Measurements from ENCODE around the gene BCAR3. TPM values are rescaled to one million over a fixed set of nuclear protein-coding genes. Genes with fewer than 3 reads are reported as not detected.

Gene BCAR3
- total RNA-seq, 2 experiments from 2014 or later: 0.42 to 0.55 TPM

DNA sequence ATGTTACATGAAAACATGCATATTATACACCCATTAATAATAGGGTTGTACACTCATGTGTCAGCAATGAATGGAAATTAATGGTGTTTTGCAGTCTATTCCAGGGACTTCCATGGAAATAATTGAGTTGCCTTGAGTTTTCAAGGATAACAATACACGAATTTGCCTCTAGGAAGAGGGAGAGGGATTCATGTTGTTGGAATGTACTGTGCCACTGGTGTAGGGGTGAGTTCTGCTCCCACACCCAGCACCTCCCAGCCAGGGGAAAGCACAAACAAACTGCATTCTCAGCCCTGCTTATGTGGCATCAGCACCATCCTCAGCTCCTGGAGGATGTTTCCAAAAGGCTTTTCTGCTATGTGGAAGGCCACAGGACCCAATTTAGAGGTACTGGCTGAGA is 57.8 kb downstream of the BCAR3 start:
- no peaks in the 10 kb centered on the region for H3K27me3 Mint-ChIP-seq (ENCODE audit: low read depth)
- H3K36me3 Mint-ChIP-seq (ENCODE audit: low read depth): no peaks in the 10 kb centered on the region
- no peak for DNase-seq
- H3K4me3 Mint-ChIP-seq: no peak overlapping the region
- CTCF ChIA-PET: interaction anchor here (0.9 to 3.1 kb wide), 2 partner anchors 187 to 190 kb away, joined by 4 to 17 read pairs; no protein-coding TSS in a partner anchor
- intact Hi-C loops (cut with micrococcal nuclease): no loop called here
- H3K9me3 Mint-ChIP-seq: no peaks in the 10 kb centered on the region
- H3K4me1 Mint-ChIP-seq (ENCODE audit: low read depth): no peaks in the 10 kb centered on the region
- H3K27ac Mint-ChIP-seq: no peak overlapping the region

DNA sequence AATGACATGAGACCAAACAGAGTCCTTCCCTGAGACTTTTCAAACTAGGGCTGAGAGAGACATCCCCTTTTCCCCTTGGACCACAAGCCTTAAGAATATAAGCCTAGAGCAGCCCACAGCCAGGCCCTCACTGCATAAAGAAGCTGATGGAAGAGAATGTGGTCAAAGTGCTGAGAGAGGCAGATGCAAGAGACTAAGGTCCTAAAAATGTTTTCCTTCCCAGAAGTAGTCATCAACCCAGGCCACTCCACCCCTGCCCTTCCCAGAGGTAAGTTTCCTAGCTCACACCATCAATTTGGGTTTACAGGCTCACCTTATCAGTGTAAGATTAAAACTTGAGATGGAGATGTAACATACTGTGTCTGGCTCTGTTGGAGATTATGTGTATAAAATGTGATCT is 58.2 kb downstream of the BCAR3 start:
- Mint-ChIP-seq H3K4me1 (ENCODE audit: low read depth) (no peaks in the 10 kb centered on the region), H3K27ac (no peak overlapping the region), H3K9me3 (no peaks in the 10 kb centered on the region), H3K36me3 (ENCODE audit: low read depth) (no peaks in the 10 kb centered on the region), H3K4me3 (no peak overlapping the region), H3K27me3 (ENCODE audit: low read depth) (no peaks in the 10 kb centered on the region)
- CTCF ChIA-PET: interaction anchor here (0.9 kb wide), 1 partner anchor 186 kb away, joined by 4 read pairs; no protein-coding TSS in a partner anchor
- intact Hi-C loops (cut with micrococcal nuclease): no loop called here
- DNase-seq: no peak

- no peak overlapping the region for H3K4me3 Mint-ChIP-seq
- H3K27me3 Mint-ChIP-seq (ENCODE audit: low read depth): no peaks in the 10 kb centered on the region
- DNase-seq: no peak
- H3K4me1 Mint-ChIP-seq (ENCODE audit: low read depth): peaks cover 2% of the 10 kb centered on the region
- CTCF ChIA-PET: interaction anchor here (0.9 to 3.2 kb wide), 4 partner anchors 9 to 223 kb away, joined by 3 to 22 read pairs (median 4); no protein-coding TSS in a partner anchor
- H3K27ac Mint-ChIP-seq: no peak overlapping the region
- H3K36me3 Mint-ChIP-seq (ENCODE audit: low read depth): no peaks in the 10 kb centered on the region
- intact Hi-C loops (cut with micrococcal nuclease): no loop called here
- H3K9me3 Mint-ChIP-seq: no peaks in the 10 kb centered on the region
Measured at GRCh38 chr1:93621246-93621645, 60.4 kb downstream of the BCAR3 start.

- Mint-ChIP-seq H3K36me3 (ENCODE audit: low read depth) (no peaks in the 10 kb centered on the region), H3K27me3 (ENCODE audit: low read depth) (no peaks in the 10 kb centered on the region), H3K4me3 (no peak overlapping the region), H3K9me3 (no peaks in the 10 kb centered on the region), H3K4me1 (ENCODE audit: low read depth) (peaks cover 5% of the 10 kb centered on the region), H3K27ac (no peak overlapping the region)
- intact Hi-C loops (cut with micrococcal nuclease): no loop called here
- no peak for DNase-seq
- CTCF ChIA-PET: interaction anchor here (0.9 to 3.2 kb wide), 5 partner anchors 9 to 223 kb away, joined by 3 to 22 read pairs (median 4); no protein-coding TSS in a partner anchor
Measured at GRCh38 chr1:93620841-93621210, 60.8 kb downstream of the BCAR3 start.

DNA sequence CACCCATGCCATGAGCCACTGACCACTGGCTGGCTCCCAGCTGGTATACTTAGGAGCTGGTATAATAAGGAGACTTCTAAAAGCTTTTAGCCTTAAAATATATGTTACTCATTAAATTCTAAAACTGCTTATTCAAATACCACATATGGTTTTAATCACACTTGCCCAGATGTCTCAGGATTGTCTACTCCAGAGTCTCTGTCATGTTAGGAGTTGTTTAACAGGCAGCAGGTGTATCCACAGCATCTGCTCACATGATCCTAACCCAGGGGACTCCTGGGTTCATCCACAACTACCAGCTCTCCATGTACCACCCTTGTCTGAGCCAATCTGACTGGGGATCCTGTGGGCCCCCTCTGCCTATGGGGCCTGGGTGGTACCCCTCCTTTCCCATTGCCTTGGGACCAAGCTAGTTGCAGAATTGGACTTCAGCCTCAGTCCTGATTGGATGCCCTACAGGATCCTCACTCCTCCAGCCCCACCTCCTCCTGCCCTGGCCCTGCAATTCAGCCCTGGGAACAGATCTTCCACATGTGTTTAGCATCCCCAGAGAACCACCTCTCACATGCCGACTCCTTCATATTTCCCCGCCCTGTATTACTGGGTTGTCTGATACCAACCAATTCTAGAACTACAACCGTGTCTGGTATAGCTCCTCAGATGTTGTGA is 61.3 kb downstream of the BCAR3 start:
- intact Hi-C loops (cut with micrococcal nuclease): no loop called here
- Mint-ChIP-seq H3K4me3 (no peak overlapping the region), H3K4me1 (ENCODE audit: low read depth) (peaks cover 10% of the 10 kb centered on the region), H3K36me3 (ENCODE audit: low read depth) (no peaks in the 10 kb centered on the region), H3K9me3 (no peaks in the 10 kb centered on the region), H3K27ac (no peak overlapping the region), H3K27me3 (ENCODE audit: low read depth) (no peaks in the 10 kb centered on the region)
- no peak for DNase-seq
- CTCF ChIA-PET: interaction anchor here (0.8 to 3.2 kb wide), 7 partner anchors 10 to 316 kb away, joined by 3 to 22 read pairs (median 5); no protein-coding TSS in a partner anchor

DNA sequence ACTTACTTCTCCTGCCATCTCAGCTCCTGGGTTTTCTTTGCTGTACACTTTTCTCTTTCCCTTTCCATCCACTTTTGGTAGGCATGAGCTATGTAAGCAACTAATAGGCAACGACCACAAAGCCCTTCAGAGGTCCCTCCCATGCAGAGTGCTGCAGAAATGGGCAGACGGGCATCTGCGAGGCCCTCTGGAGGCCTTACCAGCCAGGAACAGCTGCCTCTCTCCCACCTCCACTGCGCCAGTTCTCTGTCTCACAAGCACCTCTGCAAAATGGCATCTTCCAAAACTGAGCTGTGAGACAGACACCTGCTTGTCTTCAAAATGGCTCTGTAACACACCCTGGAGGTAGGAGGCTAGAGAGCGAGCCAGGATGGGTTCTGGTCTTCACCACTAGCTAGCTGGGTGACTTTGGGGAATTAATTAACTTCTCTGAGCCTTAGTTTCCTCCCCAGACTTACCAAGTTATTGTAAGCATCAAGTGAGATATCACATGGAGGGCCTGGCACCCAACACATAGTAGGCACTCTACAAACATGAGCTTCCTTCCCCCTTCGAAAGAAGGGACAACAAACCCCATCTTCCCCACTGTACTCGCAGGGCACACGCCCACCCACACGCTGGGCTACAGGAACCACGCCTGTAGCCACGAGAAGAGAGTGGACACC is 62.0 kb downstream of the BCAR3 start:
- Mint-ChIP-seq H3K9me3 (no peaks in the 10 kb centered on the region), H3K27me3 (ENCODE audit: low read depth) (no peaks in the 10 kb centered on the region), H3K4me1 (ENCODE audit: low read depth) (peaks cover 16% of the 10 kb centered on the region), H3K27ac (no peak overlapping the region), H3K36me3 (ENCODE audit: low read depth) (no peaks in the 10 kb centered on the region), H3K4me3 (no peak overlapping the region)
- DNase-seq: peak; percentile 17
- intact Hi-C loops (cut with micrococcal nuclease): loop anchor here (1.0 to 5.0 kb wide), 2 partner anchors 181 to 597 kb away; no protein-coding TSS in a partner anchor
- CTCF ChIA-PET: interaction anchor here (0.8 to 3.2 kb wide), 7 partner anchors 10 to 315 kb away, joined by 3 to 22 read pairs (median 5); no protein-coding TSS in a partner anchor

- Mint-ChIP-seq H3K36me3 (ENCODE audit: low read depth) (no peaks in the 10 kb centered on the region), H3K27me3 (ENCODE audit: low read depth) (no peaks in the 10 kb centered on the region), H3K4me3 (no peak overlapping the region), H3K4me1 (ENCODE audit: low read depth) (peaks cover 17% of the 10 kb centered on the region), H3K27ac (no peak overlapping the region), H3K9me3 (no peaks in the 10 kb centered on the region)
- no peak for DNase-seq
- CTCF ChIA-PET: interaction anchor here (0.6 to 2.9 kb wide), 5 partner anchors 10 to 198 kb away, joined by 3 to 13 read pairs (median 8); no protein-coding TSS in a partner anchor
- intact Hi-C loops (cut with micrococcal nuclease): loop anchor here (2.0 to 5.0 kb wide), 3 partner anchors 25 to 596 kb away; no protein-coding TSS in a partner anchor
Measured at GRCh38 chr1:93617670-93618499, 63.8 kb downstream of the BCAR3 start.

DNA sequence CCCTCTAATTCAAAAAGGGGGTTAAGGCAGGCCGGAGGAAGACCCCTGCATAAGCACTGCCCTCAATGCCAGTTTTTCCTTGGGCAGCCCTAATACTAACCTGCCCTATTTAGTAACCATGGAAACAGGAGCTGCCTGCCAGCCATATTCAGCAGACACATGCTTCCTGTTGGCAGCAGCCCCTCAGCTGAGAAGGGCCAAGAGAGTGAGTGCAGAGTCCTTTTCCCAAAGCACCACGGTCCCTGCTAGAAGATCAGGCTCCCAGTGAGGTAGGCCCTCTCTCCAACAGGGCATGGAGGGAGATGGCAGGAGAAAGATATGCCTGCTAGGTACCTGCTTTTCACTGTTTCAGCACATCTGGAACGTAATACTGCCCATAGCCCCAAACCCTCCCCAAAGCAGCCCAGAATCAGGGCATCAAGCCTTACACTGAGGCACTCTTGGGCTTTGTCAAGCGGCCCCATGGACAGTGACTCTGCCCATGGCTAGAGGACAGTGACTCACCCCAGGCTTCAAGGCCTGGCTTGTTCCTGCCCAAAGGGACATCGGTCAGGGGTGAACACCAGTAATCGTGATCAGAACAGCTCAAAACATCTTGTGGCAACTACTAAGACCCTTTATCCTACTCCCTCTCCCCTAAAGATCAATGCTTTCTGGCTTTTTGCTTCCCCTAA is 64.5 kb downstream of the BCAR3 start:
- peaks cover 17% of the 10 kb centered on the region for H3K4me1 Mint-ChIP-seq (ENCODE audit: low read depth)
- no peak overlapping the region for H3K4me3 Mint-ChIP-seq
- H3K36me3 Mint-ChIP-seq (ENCODE audit: low read depth): no peaks in the 10 kb centered on the region
- intact Hi-C loops (cut with micrococcal nuclease): loop anchor here (1.0 to 5.0 kb wide), 5 partner anchors 9 to 595 kb away; no protein-coding TSS in a partner anchor
- CTCF ChIA-PET: interaction anchor here (0.6 to 2.3 kb wide), 3 partner anchors 12 to 199 kb away, joined by 3 to 11 read pairs (median 8); no protein-coding TSS in a partner anchor
- H3K27ac Mint-ChIP-seq: no peak overlapping the region
- no peak for DNase-seq
- no peaks in the 10 kb centered on the region for H3K27me3 Mint-ChIP-seq (ENCODE audit: low read depth)
- H3K9me3 Mint-ChIP-seq: no peaks in the 10 kb centered on the region

DNA sequence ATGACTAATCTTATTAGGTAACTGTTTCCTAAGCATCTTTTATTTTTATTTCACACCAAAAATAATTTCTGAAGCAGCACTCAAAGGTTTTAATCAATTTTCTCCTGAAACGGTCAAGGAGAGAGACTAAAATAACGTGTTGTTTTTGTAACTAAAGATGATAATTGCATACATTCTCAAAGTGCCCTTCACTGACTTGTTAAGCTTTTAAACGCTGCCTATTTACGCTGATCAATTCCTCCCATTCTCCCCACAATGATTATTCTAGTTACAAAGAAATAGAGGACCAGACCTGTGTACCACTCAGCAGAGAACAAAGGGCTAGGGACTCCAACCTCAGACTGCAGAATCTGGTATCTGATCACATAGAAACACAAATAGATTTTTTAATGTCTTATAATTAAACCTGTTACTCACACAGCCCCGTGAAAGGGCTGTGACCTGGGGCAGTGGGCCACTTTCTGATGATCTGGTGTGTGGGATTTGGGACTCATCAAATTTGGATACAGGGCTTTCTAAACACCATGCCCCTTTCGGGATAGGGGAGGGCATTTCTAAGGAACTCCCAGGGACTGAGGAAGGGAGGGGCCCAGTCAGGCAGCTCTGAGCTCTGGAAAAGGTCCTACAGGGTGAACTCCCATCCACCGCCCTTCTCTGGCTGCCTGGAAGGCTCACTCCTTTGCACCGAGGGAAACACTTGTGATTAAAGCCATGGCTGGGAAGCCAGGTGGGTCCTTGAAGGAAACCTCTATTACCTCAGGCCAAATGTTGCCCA is 65.2 kb downstream of the BCAR3 start:
- intact Hi-C loops (cut with micrococcal nuclease): loop anchor here (1.0 to 5.0 kb wide), 5 partner anchors 8 to 594 kb away; no protein-coding TSS in a partner anchor
- Mint-ChIP-seq H3K27ac (no peak overlapping the region), H3K4me3 (no peak overlapping the region), H3K4me1 (ENCODE audit: low read depth) (peaks cover 17% of the 10 kb centered on the region), H3K36me3 (ENCODE audit: low read depth) (no peaks in the 10 kb centered on the region), H3K9me3 (no peaks in the 10 kb centered on the region), H3K27me3 (ENCODE audit: low read depth) (no peaks in the 10 kb centered on the region)
- CTCF ChIA-PET: interaction anchor here (1.6 to 2.3 kb wide), 2 partner anchors 13 to 197 kb away, joined by 5 to 11 read pairs; no protein-coding TSS in a partner anchor
- DNase-seq: no peak

DNA sequence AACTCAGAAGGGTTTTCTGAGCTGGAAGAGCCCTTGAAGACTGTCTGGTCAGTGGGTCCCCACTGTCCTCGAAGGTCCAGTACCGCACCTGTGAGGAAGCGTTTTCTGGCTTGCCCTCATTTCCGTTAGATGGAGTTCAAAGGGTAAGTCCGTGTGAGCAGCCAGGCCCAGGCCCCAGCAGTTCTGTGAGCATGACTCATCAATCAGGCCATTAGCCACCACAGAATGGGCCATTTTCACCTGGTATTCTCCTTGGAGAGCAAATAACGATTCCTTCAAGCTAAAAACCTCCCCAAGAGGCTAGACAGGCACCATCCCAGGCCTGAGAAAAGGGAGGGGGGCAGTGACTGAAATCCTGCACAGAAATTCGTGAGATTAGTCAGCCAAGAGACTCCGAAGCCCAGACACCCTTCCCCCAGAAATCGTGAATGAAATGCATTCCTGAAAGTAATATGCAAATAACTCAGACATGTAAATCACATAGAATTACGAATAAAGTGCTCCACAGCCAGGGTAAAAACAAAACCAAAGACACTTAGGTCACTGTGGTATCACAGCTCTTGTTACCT is 66.0 kb downstream of the BCAR3 start:
- CTCF ChIA-PET: interaction anchor here (0.6 to 1.6 kb wide), 2 partner anchors 14 to 511 kb away, joined by 3 to 5 read pairs; no protein-coding TSS in a partner anchor
- Mint-ChIP-seq H3K4me3 (no peak overlapping the region), H3K36me3 (ENCODE audit: low read depth) (no peaks in the 10 kb centered on the region), H3K4me1 (ENCODE audit: low read depth) (peaks cover 17% of the 10 kb centered on the region), H3K27me3 (ENCODE audit: low read depth) (peaks cover 3% of the 10 kb centered on the region), H3K9me3 (no peaks in the 10 kb centered on the region), H3K27ac (no peak overlapping the region)
- intact Hi-C loops (cut with micrococcal nuclease): loop anchor here (1.0 to 5.0 kb wide), 5 partner anchors 7 to 593 kb away; no protein-coding TSS in a partner anchor
- DNase-seq: peak; percentile 76
